Measurements from ENCODE around the gene ZNF750.

DNA sequence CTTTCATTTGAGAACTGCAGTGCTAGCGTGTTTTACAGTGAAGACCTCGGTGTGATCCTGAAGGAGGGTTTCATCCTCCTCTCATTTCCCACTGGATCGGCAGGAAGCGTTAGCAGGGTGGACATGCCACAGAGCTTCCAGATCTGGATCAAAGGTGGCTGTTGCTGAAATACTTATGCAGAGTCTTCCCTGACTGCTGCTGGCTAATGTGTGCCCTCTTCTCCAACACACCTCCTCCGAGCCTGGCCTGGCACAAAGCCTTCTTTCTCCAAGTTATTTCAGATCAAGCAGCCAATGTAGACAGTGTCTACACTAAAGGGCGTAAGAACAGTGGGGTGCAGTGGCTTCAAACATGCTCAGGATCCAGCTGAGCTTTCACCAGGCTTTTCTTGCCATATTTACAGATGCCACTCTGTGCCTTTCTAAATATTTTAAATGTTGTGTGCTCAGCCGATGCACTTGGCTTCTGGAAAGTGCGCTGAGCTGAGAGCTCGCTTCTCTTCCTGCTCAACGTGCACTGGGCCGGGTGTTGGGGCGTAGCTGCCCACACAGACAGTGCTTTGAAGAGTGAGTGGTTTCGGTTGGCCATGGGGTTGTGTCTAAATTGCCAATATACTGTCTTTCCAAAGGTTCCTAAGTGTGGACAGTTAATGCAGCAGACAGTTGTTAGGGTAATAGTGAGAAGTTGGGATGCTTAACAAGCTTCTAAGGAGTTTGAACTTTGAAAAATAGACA, 2.1 kb downstream of the ZNF750 start:
- TF ChIP-seq, protein P1, sequence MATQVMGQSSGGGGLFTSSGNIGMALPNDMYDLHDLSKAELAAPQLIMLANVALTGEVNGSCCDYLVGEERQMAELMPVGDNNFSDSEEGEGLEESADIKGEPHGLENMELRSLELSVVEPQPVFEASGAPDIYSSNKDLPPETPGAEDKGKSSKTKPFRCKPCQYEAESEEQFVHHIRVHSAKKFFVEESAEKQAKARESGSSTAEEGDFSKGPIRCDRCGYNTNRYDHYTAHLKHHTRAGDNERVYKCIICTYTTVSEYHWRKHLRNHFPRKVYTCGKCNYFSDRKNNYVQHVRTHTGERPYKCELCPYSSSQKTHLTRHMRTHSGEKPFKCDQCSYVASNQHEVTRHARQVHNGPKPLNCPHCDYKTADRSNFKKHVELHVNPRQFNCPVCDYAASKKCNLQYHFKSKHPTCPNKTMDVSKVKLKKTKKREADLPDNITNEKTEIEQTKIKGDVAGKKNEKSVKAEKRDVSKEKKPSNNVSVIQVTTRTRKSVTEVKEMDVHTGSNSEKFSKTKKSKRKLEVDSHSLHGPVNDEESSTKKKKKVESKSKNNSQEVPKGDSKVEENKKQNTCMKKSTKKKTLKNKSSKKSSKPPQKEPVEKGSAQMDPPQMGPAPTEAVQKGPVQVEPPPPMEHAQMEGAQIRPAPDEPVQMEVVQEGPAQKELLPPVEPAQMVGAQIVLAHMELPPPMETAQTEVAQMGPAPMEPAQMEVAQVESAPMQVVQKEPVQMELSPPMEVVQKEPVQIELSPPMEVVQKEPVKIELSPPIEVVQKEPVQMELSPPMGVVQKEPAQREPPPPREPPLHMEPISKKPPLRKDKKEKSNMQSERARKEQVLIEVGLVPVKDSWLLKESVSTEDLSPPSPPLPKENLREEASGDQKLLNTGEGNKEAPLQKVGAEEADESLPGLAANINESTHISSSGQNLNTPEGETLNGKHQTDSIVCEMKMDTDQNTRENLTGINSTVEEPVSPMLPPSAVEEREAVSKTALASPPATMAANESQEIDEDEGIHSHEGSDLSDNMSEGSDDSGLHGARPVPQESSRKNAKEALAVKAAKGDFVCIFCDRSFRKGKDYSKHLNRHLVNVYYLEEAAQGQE (IDR thresholded peaks at IDR 0.05; ENCODE audit: low read depth) = no peak
- TF ChIP-seq TAF1 (IDR thresholded peaks at IDR 0.05; ENCODE audit: low read depth) (no peak), FOXM1 (IDR thresholded peaks at IDR 0.05; ENCODE audit: borderline replicate concordance, low read depth) (no peak), RAD21 (IDR thresholded peaks at IDR 0.05; ENCODE audit: low read depth) (no peak), CREB1 (IDR thresholded peaks at IDR 0.05; ENCODE audit: low read depth) (no peak), EP300 (IDR thresholded peaks at IDR 0.05; ENCODE audit: borderline replicate concordance) (no peak), CEBPB (IDR thresholded peaks at IDR 0.05) (no peak)
- TF ChIP-seq, protein P2, sequence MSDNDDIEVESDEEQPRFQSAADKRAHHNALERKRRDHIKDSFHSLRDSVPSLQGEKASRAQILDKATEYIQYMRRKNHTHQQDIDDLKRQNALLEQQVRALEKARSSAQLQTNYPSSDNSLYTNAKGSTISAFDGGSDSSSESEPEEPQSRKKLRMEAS (IDR thresholded peaks at IDR 0.05) = no peak
